Measurements from ENCODE around the gene ULBP3.
"Not testable (repeated sequence)": the region's sequence is repeated elsewhere in the genome, so short reads cannot be mapped to it uniquely, and the experiment has no call there.

The ULBP3 gene

DNA sequence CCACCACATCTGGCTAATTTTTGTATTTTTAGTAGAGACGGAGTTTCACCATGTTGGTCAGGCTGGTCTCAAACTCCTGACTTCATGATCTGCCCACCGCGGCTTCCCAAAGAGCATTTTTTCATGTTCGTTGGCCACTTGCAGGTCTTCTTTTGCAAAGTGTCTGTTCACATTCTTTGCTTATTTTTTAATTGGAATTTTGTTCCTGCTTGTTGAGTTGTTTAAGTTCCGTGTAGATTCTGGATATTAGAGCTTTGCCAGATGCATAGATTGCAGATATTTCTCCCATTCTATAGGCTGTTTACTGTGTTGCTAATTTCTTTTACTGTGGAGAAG is 51.8 kb downstream of the ULBP3 start:
- DNase-seq (ENCODE audit: low read depth, low spot score) = not testable (repeated sequence)

DNA sequence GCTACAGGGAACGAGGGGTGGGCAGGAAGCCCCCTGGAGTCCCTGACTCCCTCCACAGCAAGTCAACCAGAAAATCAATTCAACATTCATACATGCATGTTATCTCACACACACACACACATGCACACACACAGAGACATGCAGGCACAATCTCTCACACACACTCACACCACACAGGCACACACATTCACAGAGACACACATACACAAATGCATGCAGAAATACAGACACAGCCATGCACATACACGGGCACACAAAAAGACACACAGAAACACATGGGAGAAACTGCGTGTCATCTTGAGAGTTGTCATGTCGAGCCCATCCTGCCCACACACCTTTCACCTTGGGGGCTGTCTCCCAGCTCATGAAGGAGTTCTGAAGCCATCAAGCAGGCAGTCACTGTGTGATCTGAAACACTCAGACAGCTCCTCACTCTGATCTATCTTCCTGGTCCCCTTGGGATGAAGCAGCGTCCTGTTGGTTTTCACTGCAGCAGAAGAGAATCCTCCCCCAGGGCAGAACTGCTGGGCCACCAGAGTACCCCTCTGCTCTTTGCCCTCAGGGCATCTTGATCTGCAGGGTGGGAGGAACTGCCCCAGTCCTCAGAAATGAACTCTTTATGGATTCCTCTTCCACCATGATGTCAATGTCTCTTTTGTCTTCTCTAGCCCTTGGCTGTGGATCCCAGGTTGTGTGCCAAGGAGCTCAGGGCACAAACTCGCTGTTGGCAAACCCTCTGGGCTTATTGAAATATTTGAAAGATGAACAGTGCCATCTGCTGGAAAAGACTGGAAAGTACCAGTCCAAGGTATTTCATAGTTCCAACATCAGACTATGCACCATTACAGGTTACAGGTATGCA is 52.4 kb downstream of the ULBP3 start:
- DNase-seq (ENCODE audit: low read depth, low spot score) = peak; percentile 45

DNA sequence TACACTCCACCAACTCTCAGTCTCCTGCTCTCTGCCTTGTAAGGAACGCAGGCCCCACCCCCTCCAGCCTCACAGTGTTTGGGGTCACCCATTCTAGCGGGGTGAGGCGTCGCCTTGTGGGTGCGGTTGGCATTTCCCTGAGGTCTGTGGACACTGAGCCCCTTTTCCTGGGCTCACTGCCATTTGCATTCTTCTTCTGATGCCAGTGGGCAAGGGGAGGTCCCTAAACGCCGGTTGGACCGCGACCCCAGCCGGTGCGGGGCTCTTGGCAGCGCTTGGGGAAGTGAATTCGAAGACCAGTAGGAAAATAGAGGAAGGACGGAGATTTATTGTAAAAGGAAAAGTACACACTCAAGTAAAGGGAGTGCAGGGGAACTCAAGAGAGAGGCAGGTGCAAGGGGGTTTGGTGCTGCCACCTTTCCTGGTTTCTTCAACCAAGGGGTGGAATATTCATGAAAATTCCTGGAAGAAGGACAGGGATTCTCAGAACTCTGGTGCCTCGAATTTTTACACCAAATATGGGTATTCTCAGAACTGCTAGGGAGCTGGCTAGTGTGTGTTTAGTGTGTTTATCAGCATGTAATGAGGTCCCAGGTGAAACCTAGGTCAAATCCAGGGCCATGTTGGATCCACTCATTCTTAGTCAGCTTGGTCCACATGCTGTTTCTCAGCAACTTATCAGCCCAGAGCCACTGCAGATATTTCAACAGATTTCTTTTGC is 53.5 kb downstream of the ULBP3 start:
- not testable (repeated sequence) for DNase-seq (ENCODE audit: low read depth, low spot score)

DNA sequence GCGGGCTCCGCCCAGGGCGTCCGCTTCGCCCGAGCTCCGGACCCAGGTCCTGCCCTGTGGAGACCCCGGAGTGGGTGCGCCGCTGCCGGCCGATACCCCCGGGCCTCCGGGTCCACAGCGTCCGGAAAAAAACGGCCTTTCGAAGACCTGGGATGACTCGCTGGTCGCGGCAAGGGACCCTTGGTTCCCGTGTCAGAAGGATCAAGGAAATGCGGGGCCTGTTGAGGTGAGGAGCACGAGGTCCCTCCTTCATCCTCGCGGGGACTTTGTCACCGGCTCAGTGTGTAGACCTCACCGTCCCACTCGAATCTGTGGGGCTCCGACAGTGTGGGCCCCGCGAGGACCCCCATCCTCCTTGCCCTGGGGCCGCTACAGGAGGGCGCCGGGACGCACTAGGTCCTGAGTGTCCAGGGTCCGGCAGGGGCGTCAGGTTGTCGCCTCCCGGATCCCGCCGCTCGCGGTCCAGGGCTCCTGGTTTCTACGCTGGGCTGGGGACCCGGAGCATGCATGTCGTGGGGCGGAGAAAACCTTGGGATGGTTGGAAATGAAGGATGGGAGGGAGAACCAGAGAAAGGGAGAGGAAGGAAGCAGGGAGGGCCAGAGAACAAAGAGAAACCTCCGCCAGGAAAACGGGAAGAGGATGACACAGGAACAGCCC is 54.2 kb downstream of the ULBP3 start:
- not testable (repeated sequence) for DNase-seq (ENCODE audit: low read depth, low spot score)

DNA sequence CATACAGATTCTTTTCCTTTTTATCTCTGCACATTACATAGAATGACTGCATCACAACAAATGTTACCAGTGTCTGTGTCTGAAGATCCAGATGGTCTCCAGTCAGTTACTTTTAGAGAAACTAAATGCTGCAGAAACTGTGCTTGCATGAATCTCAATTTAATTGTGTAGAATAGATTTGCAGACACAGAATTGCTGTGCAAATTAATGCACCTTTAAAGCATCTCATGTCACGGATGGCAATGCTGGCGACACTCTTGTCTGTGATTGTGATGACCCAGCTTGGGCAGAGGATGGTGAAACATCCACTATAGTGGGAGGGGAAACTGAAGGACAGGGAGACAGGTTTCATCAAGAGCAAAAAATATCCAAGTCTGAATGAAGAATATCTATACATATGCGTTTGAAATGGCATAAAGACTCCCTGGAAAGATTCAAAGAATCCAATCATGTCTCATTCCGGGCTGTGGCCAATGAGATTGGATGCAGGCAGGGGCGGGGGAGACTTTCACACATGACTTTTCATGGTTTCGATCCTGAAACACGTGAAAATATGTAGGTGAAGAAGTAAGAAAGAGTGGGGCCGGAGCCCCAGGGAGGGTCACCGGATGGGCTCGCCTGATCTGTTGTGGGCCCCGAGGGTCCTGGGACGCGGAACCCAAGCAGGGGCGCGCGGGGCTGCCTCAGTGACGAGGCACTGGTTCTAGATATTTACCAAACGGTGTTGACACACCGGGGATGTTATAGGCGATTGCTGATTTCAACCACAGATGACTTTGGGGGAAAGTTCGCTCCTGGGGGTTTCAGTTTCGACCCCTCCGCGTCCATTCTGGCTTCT is 54.9 kb downstream of the ULBP3 start:
- not testable (repeated sequence) for DNase-seq (ENCODE audit: low read depth, low spot score)

DNA sequence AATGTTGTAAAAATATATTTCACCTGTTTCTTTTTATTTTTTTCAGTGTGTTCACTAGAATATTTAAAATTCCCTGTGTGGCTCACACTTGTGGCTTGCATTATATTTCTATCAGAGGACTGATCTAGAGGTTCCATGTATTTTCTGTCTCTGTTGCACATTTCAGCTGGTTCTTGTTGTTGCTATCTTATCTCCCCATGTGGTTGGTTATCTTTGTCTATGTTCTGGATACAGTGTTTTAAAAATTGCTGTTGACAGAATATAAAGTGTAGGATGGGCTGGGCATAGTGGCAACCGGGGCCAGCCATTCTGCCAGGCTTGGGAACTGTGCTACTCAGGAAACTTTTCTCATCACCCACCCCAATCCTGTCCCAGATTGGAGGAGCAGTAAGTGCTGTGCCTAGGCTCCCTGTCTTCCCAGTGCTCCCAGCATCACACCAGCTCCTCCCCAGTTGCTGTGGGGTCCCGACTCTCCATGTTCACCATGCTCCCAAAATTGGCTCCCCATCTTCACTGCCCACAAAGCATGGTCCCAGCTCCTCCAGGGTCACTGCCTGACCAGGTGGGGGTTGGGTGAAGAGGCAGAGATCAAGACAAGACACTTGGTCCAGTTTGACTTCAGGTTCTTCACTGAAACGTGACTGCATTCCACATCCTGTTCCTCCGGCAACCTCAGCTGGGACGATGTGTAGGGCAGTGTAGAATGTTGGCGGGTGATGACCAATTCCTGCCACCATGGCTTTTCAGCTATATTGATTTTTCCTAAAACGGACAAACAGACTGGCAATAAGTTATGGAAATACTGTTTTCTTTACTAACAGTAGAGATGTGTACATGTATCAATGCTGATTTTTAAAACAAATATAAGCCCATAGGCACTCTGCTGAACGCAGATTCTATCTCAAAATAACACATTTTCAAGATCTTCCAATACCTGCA is 55.8 kb downstream of the ULBP3 start:
- not testable (repeated sequence) for DNase-seq (ENCODE audit: low read depth, low spot score)

Measured in activated CD4-positive, CD25-positive, alpha-beta regulatory T cell treated with anti-CD3 and anti-CD28 coated beads, Interleukin-2, amount 50 U/mL, for 16 hours (primary cell).